ENCODE data around the gene AMIGO1.

Gene AMIGO1

GRCh38 chr1:109454497-109455133 lies 54.9 kb downstream of the AMIGO1 start:
- Histone ChIP-seq H3K4me3 (ENCODE audit: low read depth, low read length) (no peak overlapping the region), H3K27me3 (ENCODE audit: control insufficient read depth, insufficient read depth, low read length) (no peaks in the 10 kb centered on the region), H3K36me3 (ENCODE audit: control insufficient read depth, insufficient read depth, low read length) (no peaks in the 10 kb centered on the region), H3K9me3 (ENCODE audit: control insufficient read depth, insufficient read depth, low read length) (peaks cover 3% of the 10 kb centered on the region), H3K9ac (ENCODE audit: low read depth, low read length) (no peak overlapping the region), H3K4me1 (ENCODE audit: control insufficient read depth, insufficient read depth, low read length) (no peaks in the 10 kb centered on the region)

Measured in iPS-15b (cell line).